ENCODE measurements around the gene WASF3.

Gene WASF3

GRCh38 chr13:26664286-26664685, 106.8 kb downstream of the WASF3 start:
- TF ChIP-seq EZH2 (IDR thresholded peaks at IDR 0.05; ENCODE audit: borderline replicate concordance, low read length) = no peak
- no peak for TF ChIP-seq CTCF (IDR thresholded peaks at IDR 0.05; ENCODE audit: low read length)
- Histone ChIP-seq H3K27ac (ENCODE audit: low read depth, low read length, poor library complexity, severe bottlenecking) (no peak overlapping the region), H3K79me2 (ENCODE audit: insufficient read depth, low read length) (no peaks in the 10 kb centered on the region), H3K4me1 (ENCODE audit: insufficient read depth, low read length, severe bottlenecking) (no peaks in the 10 kb centered on the region), H3F3A (ENCODE audit: insufficient read depth, low read length) (no peaks in the 10 kb centered on the region), H3K27me3 (ENCODE audit: insufficient read depth, low read length) (no peaks in the 10 kb centered on the region), H3K4me3 (ENCODE audit: low read depth, low read length, poor library complexity, severe bottlenecking) (no peak overlapping the region), H2AFZ (ENCODE audit: low read length) (no peak overlapping the region), H4K20me1 (ENCODE audit: insufficient read depth, low read length) (no peaks in the 10 kb centered on the region), H3K9me3 (ENCODE audit: low read length) (no peaks in the 10 kb centered on the region), H3K9me2 (ENCODE audit: low read depth, low read length) (no peaks in the 10 kb centered on the region), H3K9ac (ENCODE audit: low read length) (no peak overlapping the region), H3K36me3 (ENCODE audit: insufficient read depth, low read length) (no peaks in the 10 kb centered on the region), H3K4me2 (ENCODE audit: low read length) (no peak overlapping the region)

GRCh38 chr13:26664876-26665275, 107.4 kb downstream of the WASF3 start:
- H3K9me2 ChIP-seq (ENCODE audit: low read depth, low read length) = no peaks in the 10 kb centered on the region
- TF ChIP-seq CTCF (IDR thresholded peaks at IDR 0.05; ENCODE audit: low read length) (no peak), EZH2 (IDR thresholded peaks at IDR 0.05; ENCODE audit: borderline replicate concordance, low read length) (no peak)
- no peaks in the 10 kb centered on the region for H3F3A ChIP-seq (ENCODE audit: insufficient read depth, low read length)
- no peaks in the 10 kb centered on the region for H3K27me3 ChIP-seq (ENCODE audit: insufficient read depth, low read length)
- H3K27ac ChIP-seq (ENCODE audit: low read depth, low read length, poor library complexity, severe bottlenecking) = no peak overlapping the region
- H4K20me1 ChIP-seq (ENCODE audit: insufficient read depth, low read length) = no peaks in the 10 kb centered on the region
- H3K9ac ChIP-seq (ENCODE audit: low read length) = no peak overlapping the region
- H3K4me1 ChIP-seq (ENCODE audit: insufficient read depth, low read length, severe bottlenecking) = no peaks in the 10 kb centered on the region
- H3K36me3 ChIP-seq (ENCODE audit: insufficient read depth, low read length) = no peaks in the 10 kb centered on the region
- H3K4me2 ChIP-seq (ENCODE audit: low read length) = no peak overlapping the region
- H3K4me3 ChIP-seq (ENCODE audit: low read depth, low read length, poor library complexity, severe bottlenecking) = no peak overlapping the region
- no peaks in the 10 kb centered on the region for H3K9me3 ChIP-seq (ENCODE audit: low read length)
- no peak overlapping the region for H2AFZ ChIP-seq (ENCODE audit: low read length)
- H3K79me2 ChIP-seq (ENCODE audit: insufficient read depth, low read length) = no peaks in the 10 kb centered on the region

- Histone ChIP-seq H3F3A (ENCODE audit: insufficient read depth, low read length) (no peaks in the 10 kb centered on the region), H3K27ac (ENCODE audit: low read depth, low read length, poor library complexity, severe bottlenecking) (no peak overlapping the region), H3K4me2 (ENCODE audit: low read length) (no peak overlapping the region), H3K27me3 (ENCODE audit: insufficient read depth, low read length) (no peaks in the 10 kb centered on the region), H3K4me1 (ENCODE audit: insufficient read depth, low read length, severe bottlenecking) (no peaks in the 10 kb centered on the region), H3K9ac (ENCODE audit: low read length) (no peak overlapping the region), H4K20me1 (ENCODE audit: insufficient read depth, low read length) (no peaks in the 10 kb centered on the region), H3K4me3 (ENCODE audit: low read depth, low read length, poor library complexity, severe bottlenecking) (no peak overlapping the region), H2AFZ (ENCODE audit: low read length) (no peak overlapping the region), H3K36me3 (ENCODE audit: insufficient read depth, low read length) (no peaks in the 10 kb centered on the region), H3K79me2 (ENCODE audit: insufficient read depth, low read length) (no peaks in the 10 kb centered on the region), H3K9me3 (ENCODE audit: low read length) (no peaks in the 10 kb centered on the region), H3K9me2 (ENCODE audit: low read depth, low read length) (no peaks in the 10 kb centered on the region)
- TF ChIP-seq CTCF (IDR thresholded peaks at IDR 0.05; ENCODE audit: low read length) (no peak), EZH2 (IDR thresholded peaks at IDR 0.05; ENCODE audit: borderline replicate concordance, low read length) (no peak)
These were observed 111.1 kb downstream of the WASF3 start for GRCh38 chr13:26668357-26669146.
